Fibroblast of the aortic adventitia (primary cell): ENCODE results near the gene IL21R. TPM values are rescaled to one million over a fixed set of nuclear protein-coding genes. Genes with fewer than 3 reads are reported as not detected.

Experiments
- DNase-seq: peaks from one replicate; pipeline ENCODE4 v3.0.0-alpha.2; 2010; ENCODE audit warnings: low read depth
- H3K4me3 ChIP-seq: 2 replicates; pipeline ENCODE4 v1.5.1; 2011; ENCODE audit warnings: low read depth, mild to moderate bottlenecking, control low read depth, low read length, moderate library complexity
- total RNA-seq: library from RNA; depleted of rRNA; stranded (reverse); fragments of >200 nt; gene quantifications from 2 replicates; pipeline ENCODE4 v1.2.3, GENCODE V29; 2012; ENCODE audit warnings: low replicate concordance
- TF ChIP-seq, protein P1 (sequence below): IDR thresholded peaks from 2 replicates; pipeline ENCODE4 v1.5.1; 2011; ENCODE audit warnings: mild to moderate bottlenecking, low read length, control low read depth, inconsistent platforms; ENCODE audit not compliant: insufficient read depth

IL21R gene
- total RNA-seq, 1 donor: 0.54 TPM

DNA sequence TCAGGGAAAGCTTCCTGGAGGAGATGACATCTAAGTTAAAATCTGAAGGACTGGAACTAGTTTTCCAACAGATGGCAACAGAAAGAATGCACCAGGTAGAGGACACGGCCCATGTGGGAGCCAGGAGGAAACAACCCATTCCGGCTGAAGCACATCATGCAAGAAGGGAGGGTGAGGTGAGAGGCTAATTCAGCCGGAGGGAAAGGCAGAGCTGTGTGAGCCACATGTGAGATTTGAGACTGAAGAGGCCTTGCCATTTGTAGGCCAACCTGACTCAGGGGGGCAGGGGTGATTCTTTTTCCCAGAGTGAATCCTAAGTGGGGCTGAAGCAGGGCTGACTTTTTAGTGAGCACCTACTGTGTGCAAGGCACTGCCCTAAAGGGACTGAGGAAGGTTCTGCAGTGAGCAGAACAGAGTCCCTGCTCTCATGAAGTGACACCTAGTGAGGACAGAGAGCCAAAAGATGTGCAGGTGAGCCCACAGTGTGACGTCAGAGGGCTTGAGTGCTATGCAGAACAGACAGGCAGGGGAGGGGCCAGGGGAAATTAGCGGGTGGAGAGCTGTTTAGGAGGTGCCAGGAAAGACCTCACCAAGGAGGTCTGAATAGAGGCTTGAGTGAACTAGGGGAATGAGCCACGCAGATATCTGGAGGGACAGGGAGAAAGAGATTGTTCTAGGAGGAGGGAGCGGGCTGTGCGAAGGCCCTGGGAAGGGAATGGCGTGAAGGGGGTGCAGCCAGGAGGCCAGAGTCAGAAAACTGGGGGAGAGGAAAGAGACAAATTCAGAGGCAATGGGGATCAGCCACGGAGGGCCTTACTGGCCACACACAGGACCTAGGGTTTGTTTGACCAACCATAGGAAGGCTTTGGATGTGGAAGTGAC lies 19.8 kb upstream of the IL21R start:
- TF ChIP-seq, protein P1, sequence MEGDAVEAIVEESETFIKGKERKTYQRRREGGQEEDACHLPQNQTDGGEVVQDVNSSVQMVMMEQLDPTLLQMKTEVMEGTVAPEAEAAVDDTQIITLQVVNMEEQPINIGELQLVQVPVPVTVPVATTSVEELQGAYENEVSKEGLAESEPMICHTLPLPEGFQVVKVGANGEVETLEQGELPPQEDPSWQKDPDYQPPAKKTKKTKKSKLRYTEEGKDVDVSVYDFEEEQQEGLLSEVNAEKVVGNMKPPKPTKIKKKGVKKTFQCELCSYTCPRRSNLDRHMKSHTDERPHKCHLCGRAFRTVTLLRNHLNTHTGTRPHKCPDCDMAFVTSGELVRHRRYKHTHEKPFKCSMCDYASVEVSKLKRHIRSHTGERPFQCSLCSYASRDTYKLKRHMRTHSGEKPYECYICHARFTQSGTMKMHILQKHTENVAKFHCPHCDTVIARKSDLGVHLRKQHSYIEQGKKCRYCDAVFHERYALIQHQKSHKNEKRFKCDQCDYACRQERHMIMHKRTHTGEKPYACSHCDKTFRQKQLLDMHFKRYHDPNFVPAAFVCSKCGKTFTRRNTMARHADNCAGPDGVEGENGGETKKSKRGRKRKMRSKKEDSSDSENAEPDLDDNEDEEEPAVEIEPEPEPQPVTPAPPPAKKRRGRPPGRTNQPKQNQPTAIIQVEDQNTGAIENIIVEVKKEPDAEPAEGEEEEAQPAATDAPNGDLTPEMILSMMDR: no peak
- no peak overlapping the region for H3K4me3 ChIP-seq
- DNase-seq: no peak

DNA sequence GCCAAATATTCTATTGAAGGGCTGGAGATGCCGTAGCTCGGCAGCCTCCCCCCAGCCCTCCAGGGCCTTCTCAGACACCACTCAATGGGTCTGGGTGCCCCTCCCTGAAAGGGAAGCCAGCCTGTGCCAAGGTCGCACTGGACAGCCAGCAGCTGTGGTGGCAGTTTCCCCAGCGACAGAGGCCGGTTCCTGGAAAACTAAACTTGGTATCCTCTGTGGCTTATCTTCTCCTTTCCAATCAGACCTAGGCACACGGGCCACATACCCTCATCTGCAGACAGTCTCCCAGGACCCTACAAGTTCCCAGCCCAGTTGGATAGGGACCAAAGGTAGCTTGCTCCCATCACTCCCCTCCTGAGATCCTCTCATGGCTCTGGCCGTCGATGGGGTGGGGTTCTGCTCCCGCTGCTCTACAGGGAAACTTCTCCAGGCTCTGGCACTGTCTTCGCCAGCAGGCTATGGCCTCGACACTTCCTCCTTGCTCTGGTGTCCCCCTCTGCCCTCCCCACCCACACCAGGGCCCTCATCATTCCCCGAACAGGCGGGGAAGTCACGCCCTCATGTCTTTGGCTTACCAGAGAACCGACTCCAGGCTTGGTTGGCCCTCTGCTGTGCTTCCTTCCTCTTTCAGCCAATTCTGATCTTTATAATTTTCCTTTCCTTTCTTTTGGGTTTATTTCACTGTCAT lies 18.3 kb upstream of the IL21R start:
- no peak for DNase-seq
- TF ChIP-seq, protein P1: no peak
- no peak overlapping the region for H3K4me3 ChIP-seq

DNA sequence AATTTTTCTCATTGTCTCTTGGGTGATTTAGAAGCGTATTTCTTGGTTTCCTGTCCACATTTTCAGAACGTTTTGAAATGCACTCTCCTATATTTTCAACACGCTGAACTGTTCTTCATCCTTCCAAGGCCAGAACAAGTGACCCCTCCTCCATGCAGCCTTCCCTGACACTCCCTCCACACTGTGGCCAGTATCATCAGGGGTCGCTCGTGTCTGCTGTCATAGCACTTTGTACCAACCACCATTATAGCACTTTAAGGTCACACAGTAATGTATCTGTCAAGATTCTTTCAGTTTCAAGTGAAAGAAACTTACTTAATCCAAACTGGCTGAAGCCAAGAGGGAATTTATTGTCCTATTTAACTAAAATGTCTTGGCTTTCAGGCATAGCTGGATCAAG lies 17.5 kb upstream of the IL21R start:
- TF ChIP-seq, protein P1: no peak
- no peak for DNase-seq

DNA sequence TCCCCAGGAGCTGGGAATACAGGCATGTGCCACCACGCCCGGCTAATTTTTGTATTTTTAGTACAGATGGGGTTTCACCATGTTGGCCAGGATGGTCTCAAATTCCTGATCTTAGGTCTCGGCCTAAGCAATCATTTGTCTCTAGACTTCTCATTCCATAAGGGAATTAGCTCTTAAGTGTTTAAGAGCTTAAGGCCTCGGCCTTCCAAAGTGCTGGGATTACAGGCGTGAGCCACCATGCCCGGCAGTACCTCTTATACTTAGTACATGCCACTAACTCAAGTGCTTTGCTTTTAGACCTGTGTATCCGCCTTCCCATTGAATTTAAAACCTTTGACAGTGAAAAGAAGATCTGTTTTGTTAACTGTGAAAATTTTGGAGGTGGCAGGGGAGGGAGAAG lies 16.6 kb upstream of the IL21R start:
- TF ChIP-seq, protein P1: no peak
- no peak for DNase-seq
- no peak overlapping the region for H3K4me3 ChIP-seq

More for the DNA sequence above, 17.5 kb upstream of the IL21R start:
- no peak overlapping the region for H3K4me3 ChIP-seq

DNA sequence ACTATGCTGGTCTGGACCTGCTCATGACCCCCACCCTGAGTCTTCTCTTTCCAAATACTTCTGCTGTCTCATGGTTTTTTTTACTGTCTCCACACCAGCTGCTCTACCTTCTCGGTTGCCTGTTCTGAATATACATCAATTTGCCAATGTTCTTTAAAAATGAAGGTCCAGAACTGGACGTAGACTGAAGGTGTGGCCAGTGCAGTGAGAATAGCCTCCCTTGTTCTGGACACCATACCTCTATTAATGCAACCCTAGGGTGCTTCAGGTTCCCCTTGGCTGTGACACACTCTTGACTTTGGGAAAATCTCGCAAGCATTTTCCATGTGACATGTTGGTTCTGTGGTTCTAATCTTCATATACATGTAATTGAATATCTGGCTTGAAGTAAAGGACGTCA lies 15.3 kb upstream of the IL21R start:
- H3K4me3 ChIP-seq: no peak overlapping the region
- TF ChIP-seq, protein P1: no peak
- DNase-seq: no peak

GRCh38 chr16:27387724-27388123 lies 14.2 kb upstream of the IL21R start:
- TF ChIP-seq, protein P1: no peak
- no peak for DNase-seq
- no peak overlapping the region for H3K4me3 ChIP-seq
